ENCODE results near the gene TMEM243.
"Not testable (repeated sequence)": the region's sequence is repeated elsewhere in the genome, so short reads cannot be mapped to it uniquely, and the experiment has no call there.

TMEM243 gene

GRCh38 chr7:87219545-87220025 is at the start of gene TMEM243:
Gene TMEM243, minus strand, starts transcription at chr7:87219732. Its CDS starts 229 bp downstream, at chr7:87219503.
- DNase-seq (ENCODE audit: low spot score), result peak; percentile 76
- no peak for FAIRE-seq

- no peak for FAIRE-seq
Observed at GRCh38 chr7:87267239-87267900, 47.8 kb upstream of the TMEM243 start.

GRCh38 chr7:87263537-87263936 is 44.0 kb upstream of the TMEM243 start:
- no peak for DNase-seq (ENCODE audit: low spot score)
- no peak for FAIRE-seq

More at GRCh38 chr7:87267239-87267900, 47.8 kb upstream of the TMEM243 start:
- no peak for DNase-seq (ENCODE audit: low spot score)

- FAIRE-seq, result no peak
- no peak for DNase-seq (ENCODE audit: low spot score)
Observed at GRCh38 chr7:87253589-87254087, 34.1 kb upstream of the TMEM243 start.

GRCh38 chr7:87245671-87246070 is 26.1 kb upstream of the TMEM243 start:
- not testable (repeated sequence) for DNase-seq (ENCODE audit: low spot score); FAIRE-seq

- DNase-seq (ENCODE audit: low spot score); FAIRE-seq: not testable (repeated sequence)
Observed at GRCh38 chr7:87238464-87239051, 19.0 kb upstream of the TMEM243 start.

GRCh38 chr7:87234949-87235348 is 15.4 kb upstream of the TMEM243 start:
- DNase-seq (ENCODE audit: low spot score) (no peak), FAIRE-seq (no peak)

- DNase-seq (ENCODE audit: low spot score) (no peak), FAIRE-seq (no peak)
Observed at GRCh38 chr7:87231711-87232110, 12.2 kb upstream of the TMEM243 start.

GRCh38 chr7:87231258-87231657 is 11.7 kb upstream of the TMEM243 start:
- FAIRE-seq (no peak), DNase-seq (ENCODE audit: low spot score) (no peak)

- DNase-seq (ENCODE audit: low spot score), result no peak
- no peak for FAIRE-seq
Observed at GRCh38 chr7:87226495-87226894, 7.0 kb upstream of the TMEM243 start.

- peak; percentile 94 for FAIRE-seq
Observed at GRCh38 chr7:87225696-87226095, 6.2 kb upstream of the TMEM243 start.

GRCh38 chr7:87223666-87224065 is 4.1 kb upstream of the TMEM243 start:
- FAIRE-seq (no peak), DNase-seq (ENCODE audit: low spot score) (peak; percentile 36)

More at GRCh38 chr7:87225696-87226095, 6.2 kb upstream of the TMEM243 start:
- DNase-seq (ENCODE audit: low spot score), result peak; percentile 75

- DNase-seq (ENCODE audit: low spot score) (peak; percentile 42), FAIRE-seq (no peak)
Observed at GRCh38 chr7:87220734-87221215, 1.2 kb upstream of the TMEM243 start.

- peak; percentile 73 for DNase-seq (ENCODE audit: low spot score)
- FAIRE-seq, result peak; percentile 17
Observed at GRCh38 chr7:87220026-87220733, 648 bp upstream of the TMEM243 start.

- no peak for FAIRE-seq
- DNase-seq (ENCODE audit: low spot score), result peak; percentile 36
Observed at GRCh38 chr7:87218796-87219544, 562 bp downstream of the TMEM243 start.

GRCh38 chr7:87217983-87218653 is 1.4 kb downstream of the TMEM243 start:
- DNase-seq (ENCODE audit: low spot score) (no peak), FAIRE-seq (no peak)

- DNase-seq (ENCODE audit: low spot score) (peak; percentile 97), FAIRE-seq (peak; percentile 92)
Observed at GRCh38 chr7:87216701-87217508, 2.6 kb downstream of the TMEM243 start.

- FAIRE-seq, result no peak
- no peak for DNase-seq (ENCODE audit: low spot score)
Observed at GRCh38 chr7:87215046-87215445, 4.5 kb downstream of the TMEM243 start.

GRCh38 chr7:87213811-87214210 is 5.7 kb downstream of the TMEM243 start:
- FAIRE-seq (no peak), DNase-seq (ENCODE audit: low spot score) (no peak)

GRCh38 chr7:87213252-87213651 is 6.3 kb downstream of the TMEM243 start:
- no peak for FAIRE-seq

More at GRCh38 chr7:87213252-87213651, 6.3 kb downstream of the TMEM243 start:
- no peak for DNase-seq (ENCODE audit: low spot score)
